IPS-18c (cell line): ENCODE results near the gene NPHP1.
"Not testable (repeated sequence)": the region's sequence is repeated elsewhere in the genome, so short reads cannot be mapped to it uniquely, and the experiment has no call there.

Experiments
- H3K4me3 ChIP-seq: 2 replicates; pipeline ENCODE4 v1.7.0; 2013; ENCODE audit warnings: low read depth, mild to moderate bottlenecking, low read length, moderate library complexity; ENCODE audit not compliant: insufficient read depth
- H3K9me3 ChIP-seq: one replicate; pipeline ENCODE4 v1.6.1; 2013; ENCODE audit warnings: mild to moderate bottlenecking, low read length, moderate library complexity; ENCODE audit not compliant: control insufficient read depth, insufficient read depth

Gene NPHP1

GRCh38 chr2:110116033-110116710, 88.6 kb downstream of the NPHP1 start:
- Histone ChIP-seq H3K9me3 (peaks cover 2% of the 10 kb centered on the region), H3K4me3 (peak overlapping the region; percentile 58)

GRCh38 chr2:110115291-110116032, 89.4 kb downstream of the NPHP1 start, which contains the start of gene MALL:
Gene MALL, minus strand, starts transcription at chr2:110115822. Its CDS starts 30 bp downstream, at chr2:110115792.
- H3K4me3 ChIP-seq, result peak within 1 kb of the TSS; percentile 58

GRCh38 chr2:110114831-110115255, 90.0 kb downstream of the NPHP1 start:
- peaks cover 2% of the 10 kb centered on the region for H3K9me3 ChIP-seq
- no peak overlapping the region for H3K4me3 ChIP-seq

More at GRCh38 chr2:110115291-110116032, 89.4 kb downstream of the NPHP1 start, which contains the start of gene MALL:
- H3K9me3 ChIP-seq, result peaks cover 2% of the 10 kb centered on the region

- peaks cover 2% of the 10 kb centered on the region for H3K9me3 ChIP-seq
- no peak overlapping the region for H3K4me3 ChIP-seq
Measured at GRCh38 chr2:110113961-110114591, 90.7 kb downstream of the NPHP1 start.

- not testable (repeated sequence) for H3K4me3 ChIP-seq, H3K9me3 ChIP-seq
Measured at GRCh38 chr2:110108291-110108690, 96.5 kb downstream of the NPHP1 start.

GRCh38 chr2:110107092-110108079, 97.4 kb downstream of the NPHP1 start:
- H3K4me3 ChIP-seq, result no peak overlapping the region
- H3K9me3 ChIP-seq, result no peaks in the 10 kb centered on the region

- Histone ChIP-seq H3K9me3 (no peaks in the 10 kb centered on the region), H3K4me3 (no peak overlapping the region)
Measured at GRCh38 chr2:110106642-110107041, 98.2 kb downstream of the NPHP1 start.

- no peaks in the 10 kb centered on the region for H3K9me3 ChIP-seq
- H3K4me3 ChIP-seq, result no peak overlapping the region
Measured at GRCh38 chr2:110105608-110106467, 99.0 kb downstream of the NPHP1 start.

- H3K9me3 ChIP-seq, result no peaks in the 10 kb centered on the region
- no peak overlapping the region for H3K4me3 ChIP-seq
Measured at GRCh38 chr2:110105183-110105582, 99.6 kb downstream of the NPHP1 start.

GRCh38 chr2:110104025-110104771, 100.6 kb downstream of the NPHP1 start:
- Histone ChIP-seq H3K4me3 (no peak overlapping the region), H3K9me3 (no peaks in the 10 kb centered on the region)

- no peak overlapping the region for H3K4me3 ChIP-seq
- H3K9me3 ChIP-seq, result no peaks in the 10 kb centered on the region
Measured at GRCh38 chr2:110103061-110103961, 101.5 kb downstream of the NPHP1 start.

- H3K9me3 ChIP-seq, result no peaks in the 10 kb centered on the region
- no peak overlapping the region for H3K4me3 ChIP-seq
Measured at GRCh38 chr2:110101901-110102803, 102.7 kb downstream of the NPHP1 start.

GRCh38 chr2:110101280-110101844, 103.5 kb downstream of the NPHP1 start:
- H3K4me3 ChIP-seq, result no peak overlapping the region
- no peaks in the 10 kb centered on the region for H3K9me3 ChIP-seq
